Natural killer cell (primary cell): ENCODE data around the gene HLA-DPA1. TPM values are rescaled to one million over a fixed set of nuclear protein-coding genes. Genes with fewer than 3 reads are reported as not detected.

ENCODE experiments used
- ATAC-seq, 3 donors: fragments of 150-1000 bp in 2 of 3; fragments of 200-7000 bp in 1 of 3; cut with Tn5 transposase; 1 replicate in 1 of 3; 2 replicates in 2 of 3; pipeline ENCODE4 v1.10.0; 2021; ENCODE audit warnings: mild to moderate bottlenecking in 2 of 3, moderate library complexity in 2 of 3
- DNase-seq, 2 donors: peaks; one replicate each; pipeline versions ENCODE4 v3.0.0 to v3.0.0-alpha.2; 2013 to 2021; ENCODE audit warnings: mixed read lengths in 1 of 2
- H3K27ac ChIP-seq: one replicate; pipeline ENCODE4 v1.5.1; 2013; ENCODE audit warnings: mild to moderate bottlenecking, low read length
- H3K27me3 ChIP-seq: one replicate; pipeline ENCODE4 v1.6.1; 2013; ENCODE audit warnings: low read length; ENCODE audit not compliant: control insufficient read depth, insufficient read depth
- H3K36me3 ChIP-seq: one replicate; pipeline ENCODE4 v1.6.1; 2013; ENCODE audit warnings: low read length; ENCODE audit not compliant: control insufficient read depth, insufficient read depth
- H3K4me1 ChIP-seq: one replicate; pipeline ENCODE4 v1.6.1; 2013; ENCODE audit warnings: low read length; ENCODE audit not compliant: control insufficient read depth, insufficient read depth
- H3K4me3 ChIP-seq: one replicate; pipeline ENCODE4 v1.5.1; 2013; ENCODE audit warnings: low read length
- H3K9me3 ChIP-seq: one replicate; pipeline ENCODE4 v1.6.1; 2013; ENCODE audit warnings: low read length; ENCODE audit not compliant: control insufficient read depth, insufficient read depth
- H3K27ac Mint-ChIP-seq, 2 donors: one replicate each; pipeline ENCODE4 v1.8.0; 2022; ENCODE audit warnings: mild to moderate bottlenecking in 2 of 2, mixed read lengths in 2 of 2, moderate library complexity in 1 of 2
- H3K27me3 Mint-ChIP-seq, 2 donors: one replicate each; pipeline ENCODE4 v1.8.0; 2022; ENCODE audit warnings: low read depth in 2 of 2, mixed read lengths in 2 of 2
- H3K36me3 Mint-ChIP-seq: one replicate; pipeline ENCODE4 v1.8.0; 2022; ENCODE audit warnings: mixed read lengths
- H3K4me1 Mint-ChIP-seq, 2 donors: one replicate each; pipeline ENCODE4 v1.8.0; 2022; ENCODE audit warnings: mixed read lengths in 2 of 2
- H3K4me3 Mint-ChIP-seq: one replicate; pipeline ENCODE4 v1.8.0; 2022; ENCODE audit warnings: mild to moderate bottlenecking, moderate library complexity, mixed read lengths
- H3K9me3 Mint-ChIP-seq, 2 donors: one replicate each; pipeline ENCODE4 v1.8.0; 2022; ENCODE audit warnings: mixed read lengths in 2 of 2
- CTCF ChIP-seq: fragments of 200-600 bp; IDR thresholded peaks from one replicate; pipeline ENCODE4 v1.8.0; 2022; ENCODE audit warnings: antibody characterized with exemption
- WGBS: methylation state at CpG from one replicate; pipeline ENCODE4 v1.1.7; 2013; ENCODE audit warnings: missing lambda C conversion rate; ENCODE audit not compliant: insufficient coverage; 5-methylcytosine and 5-hydroxymethylcytosine counted together
- intact Hi-C: fragments of 100-400 bp; cut with micrococcal nuclease; formaldehyde crosslinking; loops from one replicate; pipeline ENCODE4 v1.14.2; 2022
- total RNA-seq, 4 donors: library from RNA; stranded (reverse); fragments of 120-200 nt in 1 of 4; gene quantifications; one replicate each; pipeline versions ENCODE4 v1.2.3 to v1.2.4, GENCODE V29; 2013 to 2022

The HLA-DPA1 gene
- total RNA-seq, 3 donors from 2014 or later (not counting 1 experiment from before 2014, with no cell fraction given), result 43.1 to 135 (median 73.5) TPM

- Mint-ChIP-seq H3K9me3 (peaks cover 0 to 6% of the 10 kb centered on the region in 2 donors), H3K4me1 (no peaks in the 10 kb centered on the region), H3K36me3 (peaks cover 9% of the 10 kb centered on the region), H3K27ac (peak overlapping the region in 1 of 2 donors; percentile 56), H3K4me3 (no peak overlapping the region), H3K27me3 (peaks cover 21 to 35% of the 10 kb centered on the region in 2 donors)
- intact Hi-C loops, result no loop called here
- no peak for TF ChIP-seq CTCF
- Histone ChIP-seq H3K27me3 (no peaks in the 10 kb centered on the region), H3K4me3 (no peak overlapping the region), H3K4me1 (peaks cover 14% of the 10 kb centered on the region), H3K27ac (peak overlapping the region; percentile 99), H3K9me3 (peaks cover 2% of the 10 kb centered on the region), H3K36me3 (no peaks in the 10 kb centered on the region)
- 63% methylated on average over 3 of the region's 3 CpGs for WGBS
- DNase-seq (no peak), ATAC-seq (no peak)
These were observed 43.2 kb downstream of the HLA-DPA1 start for GRCh38 chr6:33030245-33030644.

DNA sequence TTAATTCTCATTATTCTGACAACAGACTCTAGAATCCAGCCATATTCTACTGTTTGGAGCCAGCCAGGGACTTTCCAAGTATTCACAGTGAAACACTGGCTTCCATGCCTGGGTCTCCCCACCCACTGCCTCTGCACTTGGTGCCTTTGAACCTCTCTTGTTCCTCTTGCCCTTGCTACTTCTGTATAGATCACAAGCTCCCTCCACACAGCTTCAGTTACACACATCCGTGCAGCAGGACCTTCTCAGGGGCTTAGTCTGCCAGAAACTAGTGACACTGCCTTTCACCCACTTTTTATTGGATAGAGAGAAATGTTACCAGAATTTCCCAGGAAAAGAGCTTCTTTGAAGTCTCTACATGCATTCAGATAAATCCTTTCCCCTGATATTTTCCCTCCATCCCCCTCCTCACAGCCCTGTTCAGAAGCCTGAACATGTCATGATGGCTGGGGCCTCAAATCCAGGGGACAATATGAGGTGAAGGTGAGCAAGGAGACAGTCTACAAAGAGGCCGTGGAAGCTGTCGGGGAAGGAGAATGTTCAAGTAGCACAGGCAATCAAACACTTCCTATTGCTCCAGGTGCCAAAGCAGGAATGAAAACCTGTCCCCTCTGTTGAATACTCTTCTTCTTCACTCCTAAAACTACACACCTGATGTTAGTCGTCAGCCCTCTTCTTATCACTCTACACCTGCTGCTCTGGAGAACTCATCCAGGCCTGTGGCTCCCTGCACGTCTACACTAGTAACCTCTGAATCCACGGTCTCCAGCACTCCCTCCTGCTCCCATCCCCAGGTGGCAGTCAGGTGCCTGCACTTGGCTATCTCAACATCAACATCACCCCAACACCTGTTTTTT is 43.9 kb downstream of the HLA-DPA1 start:
- Mint-ChIP-seq H3K36me3 (peaks cover 2% of the 10 kb centered on the region), H3K27me3 (peaks cover 16 to 28% of the 10 kb centered on the region in 2 donors), H3K27ac (peak overlapping the region in 1 of 2 donors; percentile 56), H3K9me3 (peaks cover 0 to 2% of the 10 kb centered on the region in 2 donors), H3K4me1 (no peaks in the 10 kb centered on the region), H3K4me3 (no peak overlapping the region)
- no peak overlapping the region for H3K4me3 ChIP-seq
- peaks cover 2% of the 10 kb centered on the region for H3K9me3 ChIP-seq
- peaks cover 14% of the 10 kb centered on the region for H3K4me1 ChIP-seq
- no peaks in the 10 kb centered on the region for H3K27me3 ChIP-seq
- intact Hi-C loops, result no loop called here
- no peaks in the 10 kb centered on the region for H3K36me3 ChIP-seq
- H3K27ac ChIP-seq, result peak overlapping the region; percentile 99
- peak in 1 of 2 donors; percentile 63 for DNase-seq
- 47% methylated on average over 6 of the region's 6 CpGs for WGBS
- no peak for TF ChIP-seq CTCF
- ATAC-seq, result peak; percentile 65 to 80 (median 69)

- Histone ChIP-seq H3K27me3 (no peaks in the 10 kb centered on the region), H3K4me1 (peaks cover 14% of the 10 kb centered on the region), H3K36me3 (no peaks in the 10 kb centered on the region), H3K27ac (peak overlapping the region; percentile 99), H3K4me3 (no peak overlapping the region), H3K9me3 (no peaks in the 10 kb centered on the region)
- no peaks in the 10 kb centered on the region for H3K36me3 Mint-ChIP-seq
- 21% methylated on average over 1 of the region's 1 CpG for WGBS
- H3K4me3 Mint-ChIP-seq, result no peak overlapping the region
- ATAC-seq (no peak), DNase-seq (no peak)
- TF ChIP-seq CTCF, result no peak
- no peak overlapping the region for H3K27ac Mint-ChIP-seq
- intact Hi-C loops, result no loop called here
- H3K9me3 Mint-ChIP-seq, result no peaks in the 10 kb centered on the region
- no peaks in the 10 kb centered on the region for H3K4me1 Mint-ChIP-seq
- H3K27me3 Mint-ChIP-seq, result peaks cover 11 to 16% of the 10 kb centered on the region in 2 donors
These were observed 45.1 kb downstream of the HLA-DPA1 start for GRCh38 chr6:33028220-33028849.
